GM12878 (cell line): ENCODE results near the gene RAB24. TPM values are rescaled to one million over a fixed set of nuclear protein-coding genes. Genes with fewer than 3 reads are reported as not detected.

Experiments
- ATAC-seq: fragments of 200-7000 bp; cut with Tn5 transposase; 3 replicates; pipeline ENCODE4 v1.9.1; 2020; ENCODE audit warnings: mild to moderate bottlenecking, moderate library complexity
- BruUV-seq: library from RNA; stranded (reverse); fragments of 400-500 nt; replicated peaks from 2 replicates; lab custom pipeline; 2021; lab: Mats Ljungman, UMichigan
- CTCF ChIA-PET: fragments of 300-600 bp; sonication (Branson Sonifier 250); formaldehyde crosslinking; extraction: SDS; loops from one replicate; lab custom pipeline; 2021; ENCODE audit warnings: inconsistent platforms; lab: Yijun Ruan, JAX
- POLR2A ChIA-PET: fragments of 350-600 bp; formaldehyde crosslinking; extraction: SDS; loops from one replicate; lab custom pipeline; 2021; ENCODE audit warnings: inconsistent platforms; lab: Charles Lee
- RAD21 ChIA-PET: fragments of 300-600 bp; sonication (Branson Sonifier 250); formaldehyde crosslinking; loops from one replicate; lab custom pipeline; 2023; ENCODE audit warnings: antibody characterized with exemption; ENCODE audit not compliant: unreplicated experiment; lab: Charles Lee
- SMC1A ChIA-PET: fragments of 300-600 bp; sonication (Branson Sonifier 250); formaldehyde crosslinking; loops from one replicate; lab custom pipeline; 2023; ENCODE audit not compliant: unreplicated experiment, uncharacterized antibody; lab: Charles Lee
- DNase-seq: peaks from one replicate; pipeline ENCODE4 v3.0.0-alpha.2; 2011; ENCODE audit warnings: low read depth, low spot score
- FAIRE-seq: peaks from 3 replicates; lab custom pipeline; 2011; peaks lifted over from hg19 to GRCh38; lab: Jason Lieb, UNC
- H2AFZ ChIP-seq: 2 replicates; pipeline ENCODE4 v1.6.0; 2011; ENCODE audit warnings: low read depth, low read length, control low read depth; ENCODE audit not compliant: control insufficient read depth
- H3K27ac ChIP-seq: 2 replicates; pipeline ENCODE4 v1.5.1; 2011; ENCODE audit warnings: control low read depth; ENCODE audit not compliant: control insufficient read depth, insufficient read depth
- H3K27me3 ChIP-seq, 2 experiments: replicated peaks in 1 of 2; 2 replicates each; pipeline versions ENCODE4 v1.6.0 to v1.6.1; 2011; ENCODE audit warnings: low read length in 1 of 2; ENCODE audit not compliant: control insufficient read depth in 2 of 2, insufficient read depth in 2 of 2
- H3K36me3 ChIP-seq, 2 experiments: 2 replicates each; pipeline ENCODE4 v1.5.1; 2011; ENCODE audit warnings: low read length in 1 of 2; ENCODE audit not compliant: control insufficient read depth in 2 of 2, insufficient read depth in 2 of 2
- H3K4me1 ChIP-seq: 2 replicates; pipeline ENCODE4 v1.6.1; 2011; ENCODE audit warnings: mild to moderate bottlenecking, low read length, moderate library complexity, mixed read lengths; ENCODE audit not compliant: control insufficient read depth, insufficient read depth
- H3K4me2 ChIP-seq: 2 replicates; pipeline ENCODE4 v1.6.0; 2011; ENCODE audit warnings: control low read depth; ENCODE audit not compliant: control insufficient read depth, insufficient read depth
- H3K4me3 ChIP-seq: fragments of 200-600 bp; sonication (generic); 2 replicates; pipeline ENCODE4 v1.5.1; 2016
- H3K79me2 ChIP-seq: 2 replicates; pipeline ENCODE4 v1.6.0; 2011; ENCODE audit warnings: low read length; ENCODE audit not compliant: control insufficient read depth, insufficient read depth
- H3K9ac ChIP-seq: 2 replicates; pipeline ENCODE4 v1.8.0; 2011; ENCODE audit warnings: low read length, control low read depth, mixed read lengths; ENCODE audit not compliant: control insufficient read depth, insufficient read depth
- H3K9me3 ChIP-seq: replicated peaks from 3 replicates; pipeline ENCODE4 v1.5.1; 2011; ENCODE audit warnings: mild to moderate bottlenecking, low read length; ENCODE audit not compliant: control insufficient read depth, insufficient read depth
- H4K20me1 ChIP-seq: 2 replicates; pipeline ENCODE4 v1.6.0; 2011; ENCODE audit not compliant: control insufficient read depth, insufficient read depth
- CBX5 ChIP-seq: sonication (generic); IDR thresholded peaks from 2 replicates; pipeline ENCODE4 v1.6.1; 2016; ENCODE audit warnings: low read depth, moderate library complexity, mild to moderate bottlenecking, inconsistent platforms
- CEBPB ChIP-seq, 2 experiments: fragments of 150-350 bp in 1 of 2; IDR thresholded peaks; 2 replicates each; pipeline ENCODE4 v1.6.1; 2012 to 2014; ENCODE audit warnings: low read depth in 2 of 2, low read length in 2 of 2, borderline replicate concordance in 1 of 2, inconsistent platforms in 1 of 2
- CHD1 ChIP-seq: IDR thresholded peaks from 2 replicates; pipeline ENCODE4 v1.6.1; 2012; ENCODE audit warnings: low read depth, low read length, improper control_type of control experiment
- CREM ChIP-seq: IDR thresholded peaks from 2 replicates; pipeline ENCODE4 v1.6.1; 2014; ENCODE audit warnings: antibody characterized with exemption, low read depth
- CTCF ChIP-seq, 3 experiments: IDR thresholded peaks in 2 of 3; conservative IDR thresholded peaks in 1 of 3; 2 replicates each; pipeline ENCODE4 v1.5.1; 2011; ENCODE audit warnings: low read depth in 3 of 3, low read length in 3 of 3, mild to moderate bottlenecking in 3 of 3, control low read depth in 2 of 3, moderate library complexity in 2 of 3, inconsistent platforms in 1 of 3, mixed read lengths in 1 of 3; ENCODE audit not compliant: control insufficient read depth in 2 of 3, insufficient read depth in 1 of 3; ENCODE audit errors: extremely low read depth in 1 of 3
- E2F8 ChIP-seq: fragments of 450-650 bp; IDR thresholded peaks from 2 replicates; pipeline ENCODE4 v1.6.1; 2018; ENCODE audit warnings: mild to moderate bottlenecking, low read depth, moderate library complexity; ENCODE audit not compliant: partially characterized antibody
- FOS ChIP-seq: IDR thresholded peaks from 3 replicates; pipeline ENCODE4 v1.6.1; 2011; ENCODE audit warnings: borderline replicate concordance; ENCODE audit not compliant: insufficient read length; ENCODE audit errors: extremely low read depth
- JUND ChIP-seq: IDR thresholded peaks from 2 replicates; pipeline ENCODE4 v1.6.1; 2012; ENCODE audit warnings: low read depth, mild to moderate bottlenecking, low read length, improper control_type of control experiment, moderate library complexity
- NR2C1 ChIP-seq: fragments of 450-650 bp; IDR thresholded peaks from 2 replicates; pipeline ENCODE4 v1.6.1; 2017; ENCODE audit warnings: antibody characterized with exemption, mild to moderate bottlenecking, moderate library complexity
- RAD51 ChIP-seq: fragments of 450-650 bp; IDR thresholded peaks from 2 replicates; pipeline ENCODE4 v1.6.1; 2016; ENCODE audit warnings: moderate library complexity, mild to moderate bottlenecking, inconsistent platforms
- RFX5 ChIP-seq: IDR thresholded peaks from 2 replicates; pipeline ENCODE4 v1.6.1; 2011; ENCODE audit warnings: low read depth, low read length, improper control_type of control experiment
- SKIL ChIP-seq: fragments of 450-650 bp; IDR thresholded peaks from 2 replicates; pipeline ENCODE4 v1.6.1; 2017; ENCODE audit warnings: mild to moderate bottlenecking, low read depth, inconsistent platforms; ENCODE audit not compliant: poor library complexity, severe bottlenecking
- SREBF2 ChIP-seq: IDR thresholded peaks from 2 replicates; pipeline ENCODE4 v1.6.1; 2012; ENCODE audit warnings: mild to moderate bottlenecking, low read length
- SUZ12 ChIP-seq: fragments of 200-600 bp; sonication (generic); IDR thresholded peaks from one replicate; pipeline ENCODE4 v1.6.1; 2018; ENCODE audit warnings: antibody characterized with exemption, mild to moderate bottlenecking; ENCODE audit not compliant: unreplicated experiment
- TAF1 ChIP-seq: IDR thresholded peaks from 2 replicates; pipeline ENCODE4 v1.6.1; 2011; ENCODE audit warnings: mild to moderate bottlenecking, low read depth, low read length, borderline replicate concordance
- ZNF274 ChIP-seq: IDR thresholded peaks from one replicate; pipeline ENCODE4 v1.8.0; 2011; ENCODE audit not compliant: insufficient read length, insufficient read depth
- WGBS: methylation state at CpG from one replicate; pipeline ENCODE4 v1.1.6; 2016; ENCODE audit warnings: low lambda C conversion rate; ENCODE audit not compliant: insufficient replicate concordance, insufficient coverage; ENCODE audit errors: missing lambda C conversion rate; 5-methylcytosine and 5-hydroxymethylcytosine counted together
- in situ Hi-C: fragments of 300-500 bp; cut with MboI; formaldehyde crosslinking; loops from 9 replicates; pipeline ENCODE4 v1.14.3; 2018; ENCODE audit warnings: mixed read lengths
- intact Hi-C: fragments of 100-400 bp; cut with micrococcal nuclease; formaldehyde crosslinking; loops from one replicate; pipeline ENCODE4 v1.14.2; 2022; ENCODE audit not compliant: unreplicated experiment
- polyA plus RNA-seq, 11 experiments: library from polyadenylated mRNA; depleted of rRNA in 4 of 11; unstranded in 6 of 11; stranded (reverse) in 5 of 11; fragments of >200 nt; fragmentation: Nextera tagmentation in 4 of 11; fragmentation: Illumina TruSeq in 1 of 11; extraction: Ambion mirVana in 4 of 11; extraction: Trizol in 1 of 11; gene quantifications; 1 replicate in 1 of 11; 2 replicates in 10 of 11; pipeline versions ENCODE4 v1.2.1 to v1.2.3, GENCODE V29; 2011 to 2016; ENCODE audit warnings: inconsistent platforms in 2 of 11, missing spikeins in 2 of 11, low read depth in 1 of 11
- total RNA-seq, 4 experiments: library from RNA; depleted of rRNA in 3 of 4; stranded (reverse); fragments of >200 nt in 3 of 4; fragmentation: Illumina TruSeq in 1 of 4; extraction: Trizol in 1 of 4; gene quantifications; 2 replicates each; pipeline versions ENCODE4 v1.2.1 to v1.2.3, GENCODE V29; 2013 to 2021

RAB24 gene
- total and polyA plus RNA-seq, 10 of the 15 experiments (the other 5 are each of a cell fraction or from before 2014, with no cell fraction given) = 8.0 to 44.4 (median 24.4) TPM

GRCh38 chr5:177316005-177316404, 12.5 kb upstream of the RAB24 start:
- Histone ChIP-seq H3K4me1 (peaks cover 15% of the 10 kb centered on the region), H3K36me3 (no peaks in the 10 kb centered on the region; a peak in 1 of 4 replicates), H2AFZ (no peak overlapping the region), H3K27ac (no peak overlapping the region), H3K4me2 (no peak overlapping the region), H3K9ac (no peak overlapping the region), H3K27me3 (no peaks in the 10 kb centered on the region), H3K79me2 (no peaks in the 10 kb centered on the region; the same call in 1 of the 2 replicates), H4K20me1 (no peaks in the 10 kb centered on the region), H3K4me3 (no peak overlapping the region), H3K9me3 (peaks cover 7% of the 10 kb centered on the region)
- 82% methylated on average over 3 of the region's 3 CpGs for WGBS
- no peak for DNase-seq
- no peak for ATAC-seq
- ChIA-PET SMC1A (interaction anchor here (0.8 to 1.3 kb wide), 5 partner anchors 36 to 201 kb away, joined by 3 to 5 read pairs (median 3); no protein-coding TSS in a partner anchor), RAD21 (interaction anchor here (0.7 to 4.8 kb wide), 3 partner anchors 68 to 839 kb away, joined by 3 to 35 read pairs (median 3); partner anchors contain the start of gene SLC34A1), POLR2A (interaction anchor here (0.7 to 1.1 kb wide), 3 partner anchors 53 to 193 kb away, joined by 3 to 7 read pairs (median 4); no protein-coding TSS in a partner anchor), CTCF (interaction anchor here (0.7 to 5.8 kb wide), 7 partner anchors 12 to 202 kb away, joined by 3 to 88 read pairs (median 4); no protein-coding TSS in a partner anchor)
- intact Hi-C loops (no loop called here), in situ Hi-C loops (loop anchor here (5.0 kb wide), 1 partner anchor 131 kb away; the partner anchor contains the start of gene PRR7)
- no peak for FAIRE-seq
- no TSS peak for BruUV-seq
- no peak for TF ChIP-seq JUND
- TF ChIP-seq CREM = no peak
- TF ChIP-seq TAF1 = no peak
- TF ChIP-seq NR2C1 = no peak
- no peak for TF ChIP-seq CBX5
- TF ChIP-seq E2F8 = no peak
- TF ChIP-seq RFX5 = no peak
- TF ChIP-seq RAD51 = no peak
- no peak for TF ChIP-seq ZNF274
- no peak for TF ChIP-seq SKIL
- TF ChIP-seq FOS = no peak
- no peak for TF ChIP-seq CHD1
- TF ChIP-seq SREBF2 = no peak
- no peak for TF ChIP-seq CTCF (IDR thresholded peaks at IDR 0.05 in 2 of 3, conservative IDR thresholded peaks at IDR 0.05 in 1 of 3; ENCODE audit: control insufficient read depth in 2 of 3, extremely low read depth in 1 of 3, insufficient read depth in 1 of 3, low read depth in 3 of 3, low read length in 3 of 3)
- no peak for TF ChIP-seq SUZ12
- TF ChIP-seq CEBPB (IDR thresholded peaks at IDR 0.05; ENCODE audit: borderline replicate concordance in 1 of 2, low read depth in 2 of 2, low read length in 2 of 2) = no peak
